RWPE2 (cell line): Measurements from ENCODE around the gene NDUFA13.

Source experiments
- ATAC-seq: fragments of 200-7000 bp; cut with Tn5 transposase; 3 replicates; pipeline ENCODE4 v1.9.1; 2021; ENCODE audit warnings: low read depth
- DNase-seq: peaks from one replicate; pipeline ENCODE4 v3.0.0-alpha.2; 2020; ENCODE audit warnings: low spot score
- H3K27ac ChIP-seq: fragments of 450-650 bp; 2 replicates; pipeline ENCODE4 v1.5.1; 2017; ENCODE audit warnings: mild to moderate bottlenecking; ENCODE audit not compliant: poor library complexity, severe bottlenecking
- H3K27me3 ChIP-seq: fragments of 250-450 bp; sonication (Bioruptor Pico); 2 replicates; pipeline ENCODE4 v1.5.1; 2021; ENCODE audit warnings: mild to moderate bottlenecking, moderate library complexity; ENCODE audit not compliant: insufficient read depth, poor library complexity, severe bottlenecking
- H3K36me3 ChIP-seq: fragments of 250-450 bp; sonication (Bioruptor Pico); 2 replicates; pipeline ENCODE4 v1.5.1; 2020; ENCODE audit warnings: low read depth, mild to moderate bottlenecking, moderate library complexity
- H3K4me1 ChIP-seq: fragments of 250-450 bp; sonication (Bioruptor Pico); 2 replicates; pipeline ENCODE4 v1.5.1; 2021; ENCODE audit warnings: mild to moderate bottlenecking, moderate library complexity; ENCODE audit not compliant: insufficient read depth, poor library complexity, severe bottlenecking
- H3K4me3 ChIP-seq: fragments of 250-450 bp; sonication (Bioruptor Pico); 2 replicates; pipeline ENCODE4 v1.5.1; 2021; ENCODE audit warnings: mild to moderate bottlenecking, moderate library complexity; ENCODE audit not compliant: severe bottlenecking
- H3K9me3 ChIP-seq: fragments of 250-450 bp; sonication (Bioruptor Pico); 2 replicates; pipeline ENCODE4 v1.5.1; 2021; ENCODE audit warnings: mild to moderate bottlenecking, moderate library complexity; ENCODE audit not compliant: severe bottlenecking
- TF ChIP-seq, protein P1 (sequence below): fragments of 450-650 bp; IDR thresholded peaks from one replicate; pipeline ENCODE4 v1.5.1; 2017; ENCODE audit warnings: mild to moderate bottlenecking, moderate library complexity; ENCODE audit not compliant: poor library complexity, severe bottlenecking

NDUFA13 gene

GRCh38 chr19:19566306-19566705 lies 50.3 kb downstream of the NDUFA13 start:
- no peak overlapping the region for H3K4me3 ChIP-seq
- peaks cover 6% of the 10 kb centered on the region; the same call in 1 of the 2 replicates for H3K36me3 ChIP-seq
- no peak for DNase-seq
- no peaks in the 10 kb centered on the region for H3K9me3 ChIP-seq
- no peaks in the 10 kb centered on the region for H3K27me3 ChIP-seq
- no peaks in the 10 kb centered on the region for H3K4me1 ChIP-seq
- ATAC-seq, result no peak
- TF ChIP-seq, protein P1, sequence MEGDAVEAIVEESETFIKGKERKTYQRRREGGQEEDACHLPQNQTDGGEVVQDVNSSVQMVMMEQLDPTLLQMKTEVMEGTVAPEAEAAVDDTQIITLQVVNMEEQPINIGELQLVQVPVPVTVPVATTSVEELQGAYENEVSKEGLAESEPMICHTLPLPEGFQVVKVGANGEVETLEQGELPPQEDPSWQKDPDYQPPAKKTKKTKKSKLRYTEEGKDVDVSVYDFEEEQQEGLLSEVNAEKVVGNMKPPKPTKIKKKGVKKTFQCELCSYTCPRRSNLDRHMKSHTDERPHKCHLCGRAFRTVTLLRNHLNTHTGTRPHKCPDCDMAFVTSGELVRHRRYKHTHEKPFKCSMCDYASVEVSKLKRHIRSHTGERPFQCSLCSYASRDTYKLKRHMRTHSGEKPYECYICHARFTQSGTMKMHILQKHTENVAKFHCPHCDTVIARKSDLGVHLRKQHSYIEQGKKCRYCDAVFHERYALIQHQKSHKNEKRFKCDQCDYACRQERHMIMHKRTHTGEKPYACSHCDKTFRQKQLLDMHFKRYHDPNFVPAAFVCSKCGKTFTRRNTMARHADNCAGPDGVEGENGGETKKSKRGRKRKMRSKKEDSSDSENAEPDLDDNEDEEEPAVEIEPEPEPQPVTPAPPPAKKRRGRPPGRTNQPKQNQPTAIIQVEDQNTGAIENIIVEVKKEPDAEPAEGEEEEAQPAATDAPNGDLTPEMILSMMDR, result no peak
- no peak overlapping the region for H3K27ac ChIP-seq

DNA sequence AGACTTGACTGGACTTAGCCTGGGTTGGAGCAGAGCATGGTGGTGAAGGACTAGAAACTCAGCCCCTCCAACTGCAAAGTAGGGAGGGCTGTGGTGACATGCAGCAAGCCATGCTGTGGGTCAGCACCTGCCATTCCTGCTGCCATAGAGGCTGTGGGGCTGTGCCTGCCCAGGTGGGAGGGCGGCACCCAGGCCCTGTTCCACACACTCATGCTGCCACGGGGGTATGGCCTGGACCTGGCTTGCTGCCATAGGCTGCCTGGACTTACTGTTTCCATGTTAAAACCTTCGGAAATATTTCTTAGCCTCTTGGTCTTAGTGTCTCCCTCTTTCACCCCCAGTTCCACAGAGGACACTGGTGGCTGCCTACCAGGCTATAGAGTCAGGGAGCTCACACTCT lies 51.4 kb downstream of the NDUFA13 start:
- DNase-seq (no peak), ATAC-seq (no peak)
- Histone ChIP-seq H3K36me3 (peaks cover 6% of the 10 kb centered on the region; the same call in 1 of the 2 replicates), H3K4me3 (no peak overlapping the region), H3K4me1 (no peaks in the 10 kb centered on the region), H3K27ac (no peak overlapping the region), H3K27me3 (no peaks in the 10 kb centered on the region), H3K9me3 (no peaks in the 10 kb centered on the region)
- TF ChIP-seq, protein P1, result no peak

GRCh38 chr19:19568802-19569756 lies 53.1 kb downstream of the NDUFA13 start:
- Histone ChIP-seq H3K27ac (no peak overlapping the region), H3K4me3 (no peak overlapping the region), H3K36me3 (peaks cover 6% of the 10 kb centered on the region; the same call in 1 of the 2 replicates), H3K4me1 (no peaks in the 10 kb centered on the region), H3K9me3 (no peaks in the 10 kb centered on the region), H3K27me3 (no peaks in the 10 kb centered on the region)
- ATAC-seq, result no peak
- DNase-seq, result no peak
- TF ChIP-seq, protein P1, result no peak

DNA sequence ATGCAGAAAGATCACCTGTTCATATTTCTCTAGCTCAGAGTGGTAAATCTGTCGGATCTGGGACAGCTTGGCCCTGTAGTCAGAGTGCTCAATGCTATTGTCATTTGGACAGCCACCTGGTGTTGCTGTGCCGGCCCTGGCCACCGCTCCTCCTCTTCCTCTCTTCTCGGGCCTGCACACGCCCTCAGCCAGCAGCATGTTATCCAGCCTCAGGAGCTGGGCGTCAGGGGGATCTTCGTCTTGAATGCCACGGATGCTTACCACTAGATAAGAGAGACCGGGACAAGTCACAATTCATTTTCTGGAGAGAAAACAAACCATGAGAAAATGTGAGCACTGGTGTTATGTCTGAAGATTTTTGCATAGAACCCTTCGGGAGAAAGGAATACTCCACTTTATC lies 54.5 kb downstream of the NDUFA13 start:
- Histone ChIP-seq H3K9me3 (no peaks in the 10 kb centered on the region), H3K4me1 (no peaks in the 10 kb centered on the region), H3K27ac (no peak overlapping the region), H3K4me3 (no peak overlapping the region), H3K36me3 (peaks cover 6% of the 10 kb centered on the region; the same call in 1 of the 2 replicates), H3K27me3 (no peaks in the 10 kb centered on the region)
- TF ChIP-seq, protein P1, result no peak
- ATAC-seq (no peak), DNase-seq (no peak)
